Measurements from ENCODE around the gene BIN1.
A peak's percentile ranks its signal among the peaks of the same experiment; 100 is the strongest.

Gene BIN1

DNA sequence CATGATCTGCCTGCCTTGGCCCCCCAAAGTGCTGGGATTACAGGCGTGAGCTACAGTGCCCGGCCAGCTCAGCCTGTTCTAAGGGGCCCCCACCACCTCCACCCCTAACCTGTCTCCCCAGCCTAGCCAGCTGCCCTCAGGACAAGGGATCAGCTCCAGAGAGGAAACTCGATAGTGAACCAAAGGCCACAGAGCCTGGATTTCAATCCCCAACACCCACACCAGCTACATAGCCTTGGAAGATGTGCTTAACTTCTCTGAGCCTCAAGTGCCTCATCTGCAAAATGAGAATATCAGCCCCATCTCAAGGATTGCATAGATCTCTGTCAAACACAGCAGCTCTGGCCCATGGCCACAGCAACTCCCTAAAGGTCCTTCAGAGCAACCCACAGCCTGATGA is 32.0 kb downstream of the BIN1 start:
- DNase-seq, result no peak

- no peak for DNase-seq
These were observed 32.6 kb downstream of the BIN1 start for GRCh38 chr2:127074358-127074757.

DNA sequence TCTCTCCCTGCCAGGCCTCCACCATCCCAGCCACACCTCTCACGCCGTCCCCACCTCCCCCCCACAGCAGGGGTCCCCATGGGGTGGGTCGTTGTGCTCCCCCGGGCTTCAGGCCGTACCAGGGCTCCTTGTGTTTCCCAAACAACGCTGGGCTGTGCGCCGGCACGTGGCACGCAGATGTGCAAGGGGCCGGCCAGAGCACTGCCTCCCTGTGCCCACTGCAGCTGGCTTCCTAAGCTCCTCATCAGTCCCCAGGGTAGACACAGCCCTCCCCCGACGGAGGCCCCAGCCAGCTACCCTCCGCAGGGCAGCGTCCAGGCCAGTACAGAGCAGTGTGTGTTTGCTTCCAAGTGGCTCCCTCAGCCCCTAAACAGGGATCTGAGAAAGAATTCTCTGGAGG is 34.0 kb downstream of the BIN1 start:
- DNase-seq, result no peak

DNA sequence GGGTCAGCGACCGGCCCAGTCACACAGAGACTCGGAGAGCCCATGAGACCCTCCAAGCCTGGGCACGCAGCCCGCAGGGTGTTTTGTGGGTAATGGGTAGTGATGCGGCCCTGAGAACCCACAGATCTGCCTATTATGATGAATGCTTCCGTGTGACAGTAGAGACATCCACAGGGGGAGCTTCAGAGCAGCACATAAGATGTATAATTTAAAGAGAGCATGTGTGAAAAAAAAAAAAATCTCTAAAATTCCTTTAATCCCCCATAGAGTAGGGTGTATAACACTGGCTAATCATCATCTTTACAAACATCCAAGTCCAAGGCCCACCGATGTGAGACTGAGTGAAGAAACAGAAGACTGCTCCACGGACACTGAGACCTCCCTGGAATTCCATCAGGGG is 34.6 kb downstream of the BIN1 start:
- no peak for DNase-seq

- no peak for DNase-seq
These were observed 35.0 kb downstream of the BIN1 start for GRCh38 chr2:127071901-127072328.

GRCh38 chr2:127070221-127070620 is 36.7 kb downstream of the BIN1 start:
- DNase-seq, result no peak

DNA sequence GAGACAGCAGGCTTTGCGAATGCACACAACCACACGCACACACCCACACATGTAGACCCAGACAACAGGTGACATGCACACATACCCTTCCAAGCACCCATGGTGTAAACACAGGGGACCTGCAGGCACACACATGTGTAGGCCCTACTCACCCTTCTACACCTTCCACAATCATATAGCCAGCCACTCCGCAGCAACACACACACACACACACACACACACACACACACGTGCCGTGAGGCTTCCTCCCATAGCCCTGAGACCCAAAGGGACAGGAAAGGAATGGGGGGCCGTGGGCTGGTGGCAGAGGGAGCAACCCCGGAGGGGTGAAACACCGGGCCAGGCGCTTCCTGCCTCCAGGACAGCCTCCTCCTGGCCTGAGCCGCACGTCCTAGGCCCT is 37.4 kb downstream of the BIN1 start:
- no peak for DNase-seq

- no peak for DNase-seq
These were observed 38.0 kb downstream of the BIN1 start for GRCh38 chr2:127069003-127069402.

- no peak for DNase-seq
These were observed 38.6 kb downstream of the BIN1 start for GRCh38 chr2:127068351-127068741.

- DNase-seq, result peak; percentile 67
These were observed 39.2 kb downstream of the BIN1 start for GRCh38 chr2:127067620-127068350.

DNA sequence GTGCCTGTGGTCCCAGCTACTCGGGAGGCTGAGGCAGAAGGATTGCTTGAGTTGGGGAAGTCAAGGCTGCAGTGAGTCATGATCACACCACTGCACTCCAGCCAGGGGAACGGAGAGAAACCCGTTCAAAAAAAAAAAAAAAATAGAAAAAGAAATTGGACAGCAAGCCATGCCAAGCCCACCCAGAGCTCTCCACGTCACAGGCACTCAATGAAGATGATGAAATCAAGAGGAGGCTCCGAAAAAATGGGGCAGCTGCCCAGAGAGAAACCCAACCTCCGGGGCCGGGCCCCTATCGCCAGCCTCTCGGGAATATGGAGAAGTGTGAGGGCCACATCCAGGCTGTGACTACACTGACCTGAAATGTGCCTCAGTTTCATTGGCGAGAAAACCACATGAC is 40.0 kb downstream of the BIN1 start:
- DNase-seq, result no peak

GRCh38 chr2:127065940-127066318 is 41.0 kb downstream of the BIN1 start:
- DNase-seq, result no peak

DNA sequence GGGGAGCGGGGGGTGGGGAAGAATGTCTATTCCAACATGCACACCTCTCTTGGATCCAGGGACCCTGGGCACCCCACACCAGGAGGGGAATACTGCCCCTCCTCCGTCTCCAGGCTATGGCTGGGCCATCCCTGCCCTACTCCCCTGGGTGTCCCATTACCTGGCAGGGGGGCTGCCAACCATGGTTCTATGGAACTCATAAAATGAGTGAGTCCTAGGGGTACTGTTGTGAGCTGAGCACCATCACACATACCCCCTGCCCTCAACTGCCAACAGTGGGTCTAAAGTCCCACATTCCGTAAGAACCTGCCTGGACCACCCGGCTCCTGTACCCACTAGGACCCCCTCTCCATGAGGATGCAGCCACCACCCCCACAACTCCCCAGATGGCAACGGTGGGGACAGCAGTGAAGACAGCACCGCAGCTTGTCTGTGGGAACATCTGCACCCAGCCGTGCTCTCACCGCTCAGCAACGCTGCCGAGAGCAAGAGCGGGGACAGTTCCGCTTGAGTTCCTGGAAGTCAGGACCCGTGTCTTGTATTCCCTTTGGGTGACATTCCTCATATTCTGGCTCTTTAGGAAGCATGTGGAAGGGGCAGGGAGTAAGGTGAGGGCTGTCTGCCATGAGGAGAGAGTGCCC is 41.5 kb downstream of the BIN1 start:
- no peak for DNase-seq

DNA sequence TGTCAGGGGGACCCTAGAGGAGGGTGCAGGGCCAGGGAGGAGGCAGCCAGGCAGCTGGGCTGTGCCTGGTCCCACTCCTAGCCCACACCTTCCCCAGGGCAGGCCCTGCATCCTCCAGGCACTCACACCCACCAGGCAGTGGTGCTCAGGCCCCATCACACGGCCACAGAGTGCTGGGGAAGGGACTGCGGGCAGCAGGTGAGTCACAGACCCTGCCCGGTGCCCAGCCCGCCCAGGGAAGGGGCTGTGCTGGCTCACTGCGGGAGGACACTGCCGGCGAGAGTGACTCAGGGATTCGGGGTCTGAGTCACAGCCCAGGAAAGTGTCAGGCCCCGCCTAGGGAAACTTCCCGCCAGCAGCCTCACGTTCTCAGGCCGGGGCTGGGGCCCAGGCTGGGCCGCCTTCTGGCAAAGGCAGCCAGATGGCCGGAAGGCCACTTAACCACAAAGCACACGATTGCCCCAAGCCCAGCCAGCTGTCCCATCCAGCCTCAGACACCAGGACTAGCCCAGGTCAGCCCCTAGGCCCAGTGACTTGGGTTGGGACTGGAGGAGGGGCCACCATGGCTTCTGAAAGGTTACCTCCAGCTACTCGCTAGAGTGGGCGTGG is 42.2 kb downstream of the BIN1 start:
- DNase-seq, result peak; percentile 58

GRCh38 chr2:127063701-127064590 is 43.0 kb downstream of the BIN1 start:
- no peak for DNase-seq

GRCh38 chr2:127061375-127062273 is 45.3 kb downstream of the BIN1 start:
- no peak for DNase-seq

GRCh38 chr2:127060264-127060945 is 46.5 kb downstream of the BIN1 start:
- no peak for DNase-seq

GRCh38 chr2:127059559-127059958 is 47.4 kb downstream of the BIN1 start:
- DNase-seq, result no peak

GRCh38 chr2:127058954-127059252 is 48.1 kb downstream of the BIN1 start:
- no peak for DNase-seq

DNA sequence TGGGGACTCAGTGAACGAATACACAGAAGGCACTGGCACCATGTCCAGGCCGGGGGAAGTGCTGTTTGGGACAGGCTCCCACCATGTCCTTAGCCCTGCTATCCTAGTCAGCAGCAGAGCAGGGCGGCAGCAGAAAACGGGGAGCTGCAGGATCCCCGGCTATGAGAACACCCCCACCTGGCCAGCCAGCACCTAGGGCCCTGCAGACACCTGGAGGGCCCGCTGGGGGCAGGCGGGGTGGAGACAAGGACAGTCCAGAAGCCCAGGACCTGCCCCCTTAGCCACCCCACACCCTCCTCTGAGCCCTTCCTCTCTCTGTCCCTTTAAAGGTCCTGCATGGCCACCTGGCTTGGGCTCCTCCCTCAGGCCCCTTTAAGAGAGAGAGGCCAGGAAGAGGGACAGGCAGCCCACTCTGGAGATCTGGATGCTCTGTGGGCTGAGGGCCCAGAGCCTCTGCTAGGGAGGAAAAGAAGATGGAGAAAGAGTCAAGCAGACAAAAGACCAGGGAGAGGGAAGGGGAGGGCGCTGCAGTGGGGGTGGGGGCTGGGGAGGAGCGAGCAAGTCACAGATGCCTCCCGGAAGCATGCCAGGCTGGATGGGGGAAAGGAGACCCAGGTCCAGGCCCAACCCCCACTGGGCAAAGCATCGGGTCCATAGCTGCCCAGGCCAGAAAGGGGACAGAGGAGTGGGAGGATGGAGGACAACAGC is 48.6 kb downstream of the BIN1 start:
- no peak for DNase-seq

All from activated gamma-delta T cell treated with Interleukin-2 at 50 U/mL for 16 hours (primary cell).